ENCODE measurements around the gene RXRA.

- TF ChIP-seq GABPA (IDR thresholded peaks at IDR 0.05 in 1 of 2, conservative IDR thresholded peaks at IDR 0.05 in 1 of 2) (no peak), CTCF (IDR thresholded peaks at IDR 0.05; ENCODE audit: low read depth, low read length, missing input control) (no peak), JUND (IDR thresholded peaks at IDR 0.05) (no peak), MAX (IDR thresholded peaks at IDR 0.05) (no peak), RAD21 (IDR thresholded peaks at IDR 0.05) (no peak), TAF1 (conservative IDR thresholded peaks at IDR 0.05) (no peak), EGR1 (IDR thresholded peaks at IDR 0.05; ENCODE audit: low read depth in 2 of 2) (no peak), YY1 (IDR thresholded peaks at IDR 0.05) (no peak), FOXA1 (IDR thresholded peaks at IDR 0.05) (no peak), REST (IDR thresholded peaks at IDR 0.05) (no peak), FOXA2 (IDR thresholded peaks at IDR 0.05) (no peak), RXRA (IDR thresholded peaks at IDR 0.05) (peak; percentile 58 to 80)
- TF ChIP-seq, protein P1, sequence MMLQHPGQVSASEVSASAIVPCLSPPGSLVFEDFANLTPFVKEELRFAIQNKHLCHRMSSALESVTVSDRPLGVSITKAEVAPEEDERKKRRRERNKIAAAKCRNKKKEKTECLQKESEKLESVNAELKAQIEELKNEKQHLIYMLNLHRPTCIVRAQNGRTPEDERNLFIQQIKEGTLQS (IDR thresholded peaks at IDR 0.05): no peak
- TF ChIP-seq, protein P2, sequence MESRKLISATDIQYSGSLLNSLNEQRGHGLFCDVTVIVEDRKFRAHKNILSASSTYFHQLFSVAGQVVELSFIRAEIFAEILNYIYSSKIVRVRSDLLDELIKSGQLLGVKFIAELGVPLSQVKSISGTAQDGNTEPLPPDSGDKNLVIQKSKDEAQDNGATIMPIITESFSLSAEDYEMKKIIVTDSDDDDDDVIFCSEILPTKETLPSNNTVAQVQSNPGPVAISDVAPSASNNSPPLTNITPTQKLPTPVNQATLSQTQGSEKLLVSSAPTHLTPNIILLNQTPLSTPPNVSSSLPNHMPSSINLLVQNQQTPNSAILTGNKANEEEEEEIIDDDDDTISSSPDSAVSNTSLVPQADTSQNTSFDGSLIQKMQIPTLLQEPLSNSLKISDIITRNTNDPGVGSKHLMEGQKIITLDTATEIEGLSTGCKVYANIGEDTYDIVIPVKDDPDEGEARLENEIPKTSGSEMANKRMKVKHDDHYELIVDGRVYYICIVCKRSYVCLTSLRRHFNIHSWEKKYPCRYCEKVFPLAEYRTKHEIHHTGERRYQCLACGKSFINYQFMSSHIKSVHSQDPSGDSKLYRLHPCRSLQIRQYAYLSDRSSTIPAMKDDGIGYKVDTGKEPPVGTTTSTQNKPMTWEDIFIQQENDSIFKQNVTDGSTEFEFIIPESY (IDR thresholded peaks at IDR 0.05): no peak
Observed at GRCh38 chr9:134375430-134376385, 49.5 kb downstream of the RXRA start.
